ENCODE results near the gene DAPK1. TPM values are rescaled to one million over a fixed set of nuclear protein-coding genes. Genes with fewer than 3 reads are reported as not detected.

Gene DAPK1
- polyA plus RNA-seq, 1 experiment: 5.4 TPM

- TF ChIP-seq, protein P1, sequence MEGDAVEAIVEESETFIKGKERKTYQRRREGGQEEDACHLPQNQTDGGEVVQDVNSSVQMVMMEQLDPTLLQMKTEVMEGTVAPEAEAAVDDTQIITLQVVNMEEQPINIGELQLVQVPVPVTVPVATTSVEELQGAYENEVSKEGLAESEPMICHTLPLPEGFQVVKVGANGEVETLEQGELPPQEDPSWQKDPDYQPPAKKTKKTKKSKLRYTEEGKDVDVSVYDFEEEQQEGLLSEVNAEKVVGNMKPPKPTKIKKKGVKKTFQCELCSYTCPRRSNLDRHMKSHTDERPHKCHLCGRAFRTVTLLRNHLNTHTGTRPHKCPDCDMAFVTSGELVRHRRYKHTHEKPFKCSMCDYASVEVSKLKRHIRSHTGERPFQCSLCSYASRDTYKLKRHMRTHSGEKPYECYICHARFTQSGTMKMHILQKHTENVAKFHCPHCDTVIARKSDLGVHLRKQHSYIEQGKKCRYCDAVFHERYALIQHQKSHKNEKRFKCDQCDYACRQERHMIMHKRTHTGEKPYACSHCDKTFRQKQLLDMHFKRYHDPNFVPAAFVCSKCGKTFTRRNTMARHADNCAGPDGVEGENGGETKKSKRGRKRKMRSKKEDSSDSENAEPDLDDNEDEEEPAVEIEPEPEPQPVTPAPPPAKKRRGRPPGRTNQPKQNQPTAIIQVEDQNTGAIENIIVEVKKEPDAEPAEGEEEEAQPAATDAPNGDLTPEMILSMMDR (IDR thresholded peaks at IDR 0.05; ENCODE audit: insufficient read depth, low read depth, low read length): no peak
- Histone ChIP-seq H3K27me3 (ENCODE audit: control insufficient read depth, insufficient read depth, low read length) (no peaks in the 10 kb centered on the region), H3K4me3 (ENCODE audit: low read depth, low read length) (no peak overlapping the region), H3K36me3 (ENCODE audit: control insufficient read depth, insufficient read depth, low read length) (no peaks in the 10 kb centered on the region)
- DNase-seq (ENCODE audit: low read depth): no peak
- ChIA-PET CTCF (interaction anchor here (0.6 to 4.5 kb wide), 22 partner anchors 11 to 1692 kb away, joined by 3 to 55 read pairs (median 4); partner anchors contain the start of gene CTSL), POLR2A (no interaction called here)
Measured at GRCh38 chr9:87683751-87684626, 186.3 kb downstream of the DAPK1 start.

GRCh38 chr9:87684627-87685219 lies 187.1 kb downstream of the DAPK1 start:
- ChIA-PET POLR2A (no interaction called here), CTCF (interaction anchor here (0.6 to 4.5 kb wide), 25 partner anchors 10 to 1360 kb away, joined by 3 to 55 read pairs (median 4); partner anchors contain the start of gene CTSL)
- TF ChIP-seq, protein P1 (IDR thresholded peaks at IDR 0.05; ENCODE audit: insufficient read depth, low read depth, low read length): peak; percentile 77
- DNase-seq (ENCODE audit: low read depth): no peak
- Histone ChIP-seq H3K27me3 (ENCODE audit: control insufficient read depth, insufficient read depth, low read length) (no peaks in the 10 kb centered on the region), H3K36me3 (ENCODE audit: control insufficient read depth, insufficient read depth, low read length) (no peaks in the 10 kb centered on the region), H3K4me3 (ENCODE audit: low read depth, low read length) (no peak overlapping the region)

GRCh38 chr9:87685441-87685840 lies 187.8 kb downstream of the DAPK1 start:
- no peak overlapping the region for H3K4me3 ChIP-seq (ENCODE audit: low read depth, low read length)
- no peaks in the 10 kb centered on the region for H3K27me3 ChIP-seq (ENCODE audit: control insufficient read depth, insufficient read depth, low read length)
- DNase-seq (ENCODE audit: low read depth): no peak
- TF ChIP-seq, protein P1 (IDR thresholded peaks at IDR 0.05; ENCODE audit: insufficient read depth, low read depth, low read length): no peak
- ChIA-PET POLR2A (no interaction called here), CTCF (interaction anchor here (0.8 to 4.5 kb wide), 13 partner anchors 10 to 1361 kb away, joined by 3 to 55 read pairs (median 4); partner anchors contain the start of gene CTSL)
- no peaks in the 10 kb centered on the region for H3K36me3 ChIP-seq (ENCODE audit: control insufficient read depth, insufficient read depth, low read length)

DNA sequence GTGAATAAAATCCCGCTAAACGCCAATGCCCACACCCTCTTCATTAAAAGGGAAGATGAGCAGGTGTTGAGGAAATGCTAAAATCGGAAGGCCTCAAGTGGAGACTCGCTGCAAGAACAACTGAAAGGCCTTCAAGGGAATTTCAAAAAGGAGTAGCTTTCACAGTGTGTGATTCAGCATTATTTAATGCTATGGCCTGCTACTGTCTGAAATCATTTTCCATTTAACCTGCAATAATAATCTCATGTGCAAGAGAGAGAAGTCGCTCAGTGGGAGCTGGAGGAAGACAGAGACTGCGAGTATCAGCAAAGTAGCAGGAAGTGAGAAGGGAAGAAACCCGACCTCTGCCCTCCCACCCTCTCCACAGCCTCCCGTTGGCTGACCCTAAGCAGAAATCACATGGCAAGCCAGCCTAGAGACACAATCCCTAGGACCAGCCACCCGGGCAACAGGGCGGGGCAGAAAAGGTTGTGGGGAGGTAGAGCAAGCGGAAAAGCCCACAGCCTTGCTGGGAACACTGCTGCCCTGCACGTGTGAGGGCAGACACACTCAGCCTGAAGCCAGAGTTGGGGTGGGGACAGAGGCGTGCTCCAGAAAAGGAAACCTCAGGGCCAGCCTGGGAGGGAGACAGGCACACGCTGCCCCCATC lies 188.3 kb downstream of the DAPK1 start:
- no peak for DNase-seq (ENCODE audit: low read depth)
- ChIA-PET CTCF (interaction anchor here (1.1 to 4.5 kb wide), 7 partner anchors 9 to 1361 kb away, joined by 3 to 55 read pairs (median 19); partner anchors contain the start of gene CTSL), POLR2A (no interaction called here)
- H3K4me3 ChIP-seq (ENCODE audit: low read depth, low read length): no peak overlapping the region
- no peaks in the 10 kb centered on the region for H3K27me3 ChIP-seq (ENCODE audit: control insufficient read depth, insufficient read depth, low read length)
- H3K36me3 ChIP-seq (ENCODE audit: control insufficient read depth, insufficient read depth, low read length): no peaks in the 10 kb centered on the region
- TF ChIP-seq, protein P1 (IDR thresholded peaks at IDR 0.05; ENCODE audit: insufficient read depth, low read depth, low read length): no peak
